IMR-90 (cell line): ENCODE results near the gene IFNL1. TPM values are rescaled to one million over a fixed set of nuclear protein-coding genes. Genes with fewer than 3 reads are reported as not detected.

Experiments
- ATAC-seq: fragments of 200-7000 bp; cut with Tn5 transposase; 2 replicates; pipeline ENCODE4 v1.9.1; 2020; ENCODE audit warnings: low read depth, mild to moderate bottlenecking, moderate library complexity
- BruUV-seq: library from RNA; stranded (reverse); fragments of 400-500 nt; replicated peaks from 2 replicates; lab custom pipeline; 2021; lab: Mats Ljungman, UMichigan
- CTCF ChIA-PET: fragments of 300-600 bp; formaldehyde crosslinking; extraction: SDS; loops from one replicate; lab custom pipeline; 2021; ENCODE audit warnings: antibody characterized with exemption; lab: Yijun Ruan, JAX
- POLR2A ChIA-PET: fragments of 300-600 bp; sonication (Branson Sonifier 250); formaldehyde crosslinking; loops from one replicate; lab custom pipeline; 2022; ENCODE audit warnings: antibody characterized with exemption; ENCODE audit not compliant: unreplicated experiment; lab: Charles Lee
- DNase-seq: peaks from one replicate; pipeline ENCODE4 v3.0.0; 2013
- H2AFZ ChIP-seq: replicated peaks from 2 replicates; pipeline ENCODE3; 2013; ENCODE audit warnings: low read length, mild to moderate bottlenecking; ENCODE audit not compliant: poor library complexity
- H2AK5ac ChIP-seq: 2 replicates; pipeline ENCODE4 v1.6.1; 2013; ENCODE audit warnings: low read depth, low read length, inconsistent platforms
- H2AK9ac ChIP-seq: replicated peaks from 2 replicates; pipeline ENCODE3; 2013; ENCODE audit warnings: mild to moderate bottlenecking, low read depth, low read length, moderate library complexity; ENCODE audit not compliant: poor library complexity
- H2BK120ac ChIP-seq: 2 replicates; pipeline ENCODE4 v1.6.1; 2013; ENCODE audit warnings: low read depth, low read length, inconsistent platforms
- H2BK15ac ChIP-seq: 3 replicates; pipeline ENCODE4 v1.6.1; 2013; ENCODE audit warnings: low read depth, low read length, inconsistent platforms
- H2BK20ac ChIP-seq: 2 replicates; pipeline ENCODE4 v1.6.1; 2013; ENCODE audit warnings: low read depth, mild to moderate bottlenecking, inconsistent platforms, low read length, moderate library complexity
- H2BK5ac ChIP-seq: 2 replicates; pipeline ENCODE4 v1.6.1; 2013; ENCODE audit warnings: mild to moderate bottlenecking, low read depth, low read length, inconsistent platforms; ENCODE audit not compliant: poor library complexity, severe bottlenecking
- H3K14ac ChIP-seq: replicated peaks from 2 replicates; pipeline ENCODE4 v1.6.1; 2013; ENCODE audit warnings: low read depth, low read length, inconsistent platforms
- H3K18ac ChIP-seq: 2 replicates; pipeline ENCODE4 v1.6.1; 2013; ENCODE audit warnings: low read depth, low read length, control low read depth
- H3K23ac ChIP-seq: 2 replicates; pipeline ENCODE4 v1.6.1; 2013; ENCODE audit warnings: low read depth, low read length, inconsistent platforms
- H3K27ac ChIP-seq: 2 replicates; pipeline ENCODE4 v1.5.1; 2013; ENCODE audit warnings: mild to moderate bottlenecking, control low read depth, low read length; ENCODE audit not compliant: insufficient read depth
- H3K27me3 ChIP-seq: 2 replicates; pipeline ENCODE4 v1.6.1; 2013; ENCODE audit warnings: low read length; ENCODE audit not compliant: control insufficient read depth, insufficient read depth
- H3K36me3 ChIP-seq: 2 replicates; pipeline ENCODE4 v1.6.1; 2013; ENCODE audit warnings: low read length, mixed read lengths; ENCODE audit not compliant: control insufficient read depth, insufficient read depth
- H3K4ac ChIP-seq: 2 replicates; pipeline ENCODE4 v1.6.1; 2013; ENCODE audit warnings: low read depth, low read length, inconsistent platforms
- H3K4me1 ChIP-seq: 2 replicates; pipeline ENCODE4 v1.6.1; 2013; ENCODE audit warnings: low read length, mixed read lengths; ENCODE audit not compliant: control insufficient read depth, insufficient read depth
- H3K4me2 ChIP-seq: 2 replicates; pipeline ENCODE4 v1.6.1; 2013; ENCODE audit warnings: low read depth, mild to moderate bottlenecking, control low read depth, low read length, moderate library complexity
- H3K4me3 ChIP-seq: 2 replicates; pipeline ENCODE4 v1.5.1; 2013; ENCODE audit warnings: low read depth, mild to moderate bottlenecking, control low read depth, low read length, moderate library complexity; ENCODE audit not compliant: insufficient read depth
- H3K56ac ChIP-seq: 2 replicates; pipeline ENCODE4 v1.6.1; 2013; ENCODE audit warnings: low read length, inconsistent platforms; ENCODE audit not compliant: insufficient read depth; ENCODE audit errors: extremely low read depth
- H3K79me1 ChIP-seq, 2 experiments: 2 replicates each; pipeline ENCODE4 v1.6.1; 2013; ENCODE audit warnings: low read length in 2 of 2, inconsistent platforms in 1 of 2, low read depth in 1 of 2
- H3K9ac ChIP-seq: 2 replicates; pipeline ENCODE4 v1.6.1; 2013; ENCODE audit warnings: low read depth, low read length, control low read depth
- H3K9me1 ChIP-seq: 2 replicates; pipeline ENCODE4 v1.6.1; 2013; ENCODE audit warnings: low read length, inconsistent platforms; ENCODE audit not compliant: insufficient read depth
- H3K9me3 ChIP-seq: 2 replicates; pipeline ENCODE4 v1.6.1; 2013; ENCODE audit warnings: low read length; ENCODE audit not compliant: control insufficient read depth, insufficient read depth
- H4K20me1 ChIP-seq: 2 replicates; pipeline ENCODE4 v1.6.1; 2013; ENCODE audit warnings: low read length, inconsistent platforms; ENCODE audit not compliant: insufficient read depth
- H4K5ac ChIP-seq: 2 replicates; pipeline ENCODE4 v1.6.1; 2013; ENCODE audit warnings: mild to moderate bottlenecking, low read depth, low read length, control low read depth
- H4K8ac ChIP-seq, 2 experiments: 2 replicates each; pipeline ENCODE4 v1.6.1; 2013; ENCODE audit warnings: low read depth in 2 of 2, low read length in 2 of 2, control low read depth in 1 of 2, inconsistent platforms in 1 of 2
- H4K91ac ChIP-seq: 2 replicates; pipeline ENCODE4 v1.6.1; 2013; ENCODE audit warnings: low read depth, low read length, inconsistent platforms; ENCODE audit not compliant: insufficient read depth
- BHLHE40 ChIP-seq: fragments of 150-350 bp; IDR thresholded peaks from 2 replicates; pipeline ENCODE4 v1.6.1; 2016; ENCODE audit warnings: mild to moderate bottlenecking, low read depth, low read length
- CEBPB ChIP-seq: IDR thresholded peaks from 2 replicates; pipeline ENCODE4 v1.6.1; 2012; ENCODE audit warnings: low read depth, low read length, improper control_type of control experiment
- CHD1 ChIP-seq: IDR thresholded peaks from 2 replicates; pipeline ENCODE4 v1.6.1; 2012; ENCODE audit warnings: low read depth, low read length, improper control_type of control experiment
- CTCF ChIP-seq: conservative IDR thresholded peaks from 2 replicates; pipeline ENCODE4 v1.5.1; 2012; ENCODE audit warnings: mild to moderate bottlenecking, low read depth, low read length, improper control_type of control experiment
- ELK1 ChIP-seq: fragments of 150-350 bp; IDR thresholded peaks from 2 replicates; pipeline ENCODE4 v1.6.1; 2016; ENCODE audit warnings: low read depth, mild to moderate bottlenecking, low read length, moderate library complexity, borderline replicate concordance
- FOS ChIP-seq: fragments of 150-350 bp; IDR thresholded peaks from 2 replicates; pipeline ENCODE4 v1.6.1; 2016; ENCODE audit warnings: low read depth, low read length
- MAFK ChIP-seq: IDR thresholded peaks from 2 replicates; pipeline ENCODE4 v1.6.1; 2012; ENCODE audit warnings: low read depth, low read length, improper control_type of control experiment
- MXI1 ChIP-seq: IDR thresholded peaks from 2 replicates; pipeline ENCODE4 v1.6.1; 2012; ENCODE audit warnings: low read depth, mild to moderate bottlenecking, low read length, moderate library complexity, borderline replicate concordance
- NFE2L2 ChIP-seq: fragments of 150-350 bp; IDR thresholded peaks from 2 replicates; pipeline ENCODE4 v1.6.1; 2016; ENCODE audit warnings: low read depth, mild to moderate bottlenecking, low read length
- POLR2A ChIP-seq: IDR thresholded peaks from 2 replicates; pipeline ENCODE4 v1.6.1; 2012; ENCODE audit warnings: mild to moderate bottlenecking, low read depth, low read length
- RAD21 ChIP-seq: IDR thresholded peaks from 2 replicates; pipeline ENCODE4 v1.6.1; 2012; ENCODE audit warnings: low read length, improper control_type of control experiment
- SMC3 ChIP-seq: fragments of 150-350 bp; IDR thresholded peaks from 2 replicates; pipeline ENCODE4 v1.6.1; 2016; ENCODE audit warnings: low read depth, mild to moderate bottlenecking, antibody characterized with exemption, low read length, moderate library complexity
- USF2 ChIP-seq: fragments of 150-350 bp; IDR thresholded peaks from 2 replicates; pipeline ENCODE4 v1.6.1; 2017; ENCODE audit warnings: mild to moderate bottlenecking, antibody characterized with exemption, low read length, low read depth
- WGBS, 2 experiments: methylation state at CpG; one replicate each; pipeline versions ENCODE4 v1.1.5 to v1.1.7; 2013; ENCODE audit warnings: missing lambda C conversion rate in 2 of 2; ENCODE audit not compliant: insufficient read length in 1 of 2; ENCODE audit errors: extremely low coverage in 2 of 2; 5-methylcytosine and 5-hydroxymethylcytosine counted together
- dilution Hi-C: fragments of 300-500 bp; cut with HindIII; formaldehyde crosslinking; loops from one replicate; pipeline ENCODE4 v1.14.3; 2018; ENCODE audit warnings: low sequenced_read_pairs; ENCODE audit not compliant: unreplicated experiment
- in situ Hi-C: fragments of 300-500 bp; cut with MboI; formaldehyde crosslinking; loops from 3 replicates; pipeline ENCODE4 v1.14.3; 2019; ENCODE audit warnings: low sequenced_read_pairs, inconsistent platforms, mixed read lengths
- intact Hi-C: fragments of 100-400 bp; cut with micrococcal nuclease; formaldehyde crosslinking; loops from 2 replicates; pipeline ENCODE4 v1.10.0; 2022
- polyA plus RNA-seq, 3 experiments: library from polyadenylated mRNA; depleted of rRNA; stranded (reverse); fragments of >200 nt; gene quantifications; 2 replicates each; pipeline ENCODE4 v1.2.3, GENCODE V29; 2012; ENCODE audit warnings: low replicate concordance in 1 of 3
- total RNA-seq: library from RNA; depleted of rRNA; stranded (reverse); fragments of >200 nt; gene quantifications from 2 replicates; pipeline ENCODE4 v1.2.3, GENCODE V29; 2012

IFNL1 gene
- total and polyA plus RNA-seq, 2 of the 4 experiments (the other 2 are of a cell fraction): not detected

- Histone ChIP-seq H3K4me2 (no peak overlapping the region), H3K27me3 (peaks cover 60% of the 10 kb centered on the region), H3K79me1 (no peaks in the 10 kb centered on the region), H3K56ac (no peak overlapping the region), H3K4me3 (no peak overlapping the region), H3K9me3 (peaks cover 1% of the 10 kb centered on the region; the same call in 1 of the 2 replicates), H2BK120ac (no peak overlapping the region), H3K4me1 (no peaks in the 10 kb centered on the region), H4K20me1 (no peaks in the 10 kb centered on the region), H3K9me1 (no peaks in the 10 kb centered on the region), H3K27ac (no peak overlapping the region), H2BK5ac (no peak overlapping the region), H3K9ac (no peak overlapping the region), H4K8ac (no peak overlapping the region), H3K18ac (no peak overlapping the region), H4K5ac (no peak overlapping the region), H2BK15ac (no peak overlapping the region), H2BK20ac (no peak overlapping the region), H4K91ac (no peak overlapping the region), H2AFZ (no peak overlapping the region), H2AK5ac (no peak overlapping the region), H3K14ac (no peak overlapping the region), H3K4ac (no peak overlapping the region), H3K23ac (no peak overlapping the region), H2AK9ac (no peak overlapping the region), H3K36me3 (no peaks in the 10 kb centered on the region)
- ChIA-PET POLR2A (no interaction called here), CTCF (no interaction called here)
- intact Hi-C loops: no loop called here
- dilution Hi-C loops: no loop called here
- TF ChIP-seq MXI1: no peak
- TF ChIP-seq CEBPB: no peak
- TF ChIP-seq ELK1: no peak
- TF ChIP-seq RAD21: no peak
- no peak for TF ChIP-seq MAFK
- no peak for TF ChIP-seq SMC3
- TF ChIP-seq USF2: no peak
- TF ChIP-seq FOS: no peak
- no peak for TF ChIP-seq CTCF
- TF ChIP-seq NFE2L2: no peak
- TF ChIP-seq POLR2A: no peak
- no peak for TF ChIP-seq BHLHE40
- TF ChIP-seq CHD1: no peak
- BruUV-seq: no TSS peak
- DNase-seq (no peak), ATAC-seq (no peak)
- no CpG with 5 or more reads among the region's 3 CpGs for WGBS, 2 experiments
- in situ Hi-C loops: no loop called here
Measured at GRCh38 chr19:39251846-39252245, 44.4 kb upstream of the IFNL1 start.
